Fibroblast of skin of right quadriceps (primary cell): ENCODE data around the gene PABPC1L.
A peak's percentile ranks its signal among the peaks of the same experiment; 100 is the strongest.

Source experiments
- DNase-seq: peaks from one replicate; pipeline ENCODE4 v3.0.0-alpha.2; 2013

PABPC1L gene

GRCh38 chr20:44901974-44902373 is 7.9 kb upstream of the PABPC1L start:
- peak; percentile 31 for DNase-seq

GRCh38 chr20:44904377-44904776 is 5.5 kb upstream of the PABPC1L start:
- no peak for DNase-seq

- no peak for DNase-seq
These were observed 631 bp upstream of the PABPC1L start for GRCh38 chr20:44908987-44909871.

GRCh38 chr20:44910690-44911262 is 916 bp downstream of the PABPC1L start:
- no peak for DNase-seq

- DNase-seq = peak; percentile 34
These were observed 1.5 kb downstream of the PABPC1L start for GRCh38 chr20:44911264-44911921.

- DNase-seq = no peak
These were observed 2.3 kb downstream of the PABPC1L start for GRCh38 chr20:44912189-44912588.

- no peak for DNase-seq
These were observed 5.1 kb downstream of the PABPC1L start for GRCh38 chr20:44914924-44915323.

- no peak for DNase-seq
These were observed 6.7 kb downstream of the PABPC1L start for GRCh38 chr20:44916586-44916985.

- no peak for DNase-seq
These were observed 7.5 kb downstream of the PABPC1L start for GRCh38 chr20:44917399-44917798.

- no peak for DNase-seq
These were observed 8.5 kb downstream of the PABPC1L start for GRCh38 chr20:44918342-44918741.

GRCh38 chr20:44918761-44919160 is 8.9 kb downstream of the PABPC1L start:
- no peak for DNase-seq

GRCh38 chr20:44921447-44921846 is 11.6 kb downstream of the PABPC1L start:
- DNase-seq = no peak

GRCh38 chr20:44924541-44924940 is 14.7 kb downstream of the PABPC1L start:
- DNase-seq = no peak

- DNase-seq = no peak
These were observed 18.7 kb downstream of the PABPC1L start for GRCh38 chr20:44928595-44928994.

- DNase-seq = no peak
These were observed 20.8 kb downstream of the PABPC1L start for GRCh38 chr20:44930517-44931168.

- no peak for DNase-seq
These were observed 22.1 kb downstream of the PABPC1L start for GRCh38 chr20:44931911-44932310.

- DNase-seq = no peak
These were observed 23.1 kb downstream of the PABPC1L start for GRCh38 chr20:44932916-44933315.

GRCh38 chr20:44936510-44936909 is 26.6 kb downstream of the PABPC1L start:
- no peak for DNase-seq

GRCh38 chr20:44938637-44939036 is 28.8 kb downstream of the PABPC1L start:
- DNase-seq = no peak

- DNase-seq = no peak
These were observed 31.3 kb downstream of the PABPC1L start for GRCh38 chr20:44941120-44941691.

GRCh38 chr20:44942264-44942973 is 32.6 kb downstream of the PABPC1L start:
- DNase-seq = no peak

GRCh38 chr20:44943828-44944227 is 34.0 kb downstream of the PABPC1L start:
- DNase-seq = no peak
